HG03432 (cell line): ENCODE results near the gene HPN.

Experiments used
- ATAC-seq: cut with Tn5 transposase; IDR thresholded peaks from one replicate; pipeline ENCODE4 v1.9.1; 2021; ENCODE audit warnings: mild to moderate bottlenecking, moderate library complexity; ENCODE audit not compliant: unreplicated experiment

The HPN gene

DNA sequence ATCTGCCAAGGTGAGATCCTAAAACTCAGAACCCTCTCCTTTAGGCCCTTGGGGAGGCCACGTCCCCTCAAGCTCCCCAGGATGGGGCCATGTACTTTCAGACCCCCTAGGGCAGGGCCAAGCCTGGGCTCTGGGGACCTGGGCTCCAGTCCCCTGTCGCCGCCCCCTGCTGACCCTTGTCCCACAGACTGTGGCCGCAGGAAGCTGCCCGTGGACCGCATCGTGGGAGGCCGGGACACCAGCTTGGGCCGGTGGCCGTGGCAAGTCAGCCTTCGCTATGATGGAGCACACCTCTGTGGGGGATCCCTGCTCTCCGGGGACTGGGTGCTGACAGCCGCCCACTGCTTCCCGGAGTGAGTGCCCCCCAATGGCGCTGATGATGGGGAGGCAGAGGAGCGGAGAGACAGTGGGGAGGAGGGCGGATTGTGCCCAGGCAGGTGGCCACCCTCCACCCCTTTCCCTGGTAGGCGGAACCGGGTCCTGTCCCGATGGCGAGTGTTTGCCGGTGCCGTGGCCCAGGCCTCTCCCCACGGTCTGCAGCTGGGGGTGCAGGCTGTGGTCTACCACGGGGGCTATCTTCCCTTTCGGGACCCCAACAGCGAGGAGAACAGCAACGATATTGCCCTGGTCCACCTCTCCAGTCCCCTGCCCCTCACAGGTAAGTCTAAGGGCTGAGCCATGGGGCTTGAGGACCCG lies 18.8 kb downstream of the HPN start:
- no peak for ATAC-seq

DNA sequence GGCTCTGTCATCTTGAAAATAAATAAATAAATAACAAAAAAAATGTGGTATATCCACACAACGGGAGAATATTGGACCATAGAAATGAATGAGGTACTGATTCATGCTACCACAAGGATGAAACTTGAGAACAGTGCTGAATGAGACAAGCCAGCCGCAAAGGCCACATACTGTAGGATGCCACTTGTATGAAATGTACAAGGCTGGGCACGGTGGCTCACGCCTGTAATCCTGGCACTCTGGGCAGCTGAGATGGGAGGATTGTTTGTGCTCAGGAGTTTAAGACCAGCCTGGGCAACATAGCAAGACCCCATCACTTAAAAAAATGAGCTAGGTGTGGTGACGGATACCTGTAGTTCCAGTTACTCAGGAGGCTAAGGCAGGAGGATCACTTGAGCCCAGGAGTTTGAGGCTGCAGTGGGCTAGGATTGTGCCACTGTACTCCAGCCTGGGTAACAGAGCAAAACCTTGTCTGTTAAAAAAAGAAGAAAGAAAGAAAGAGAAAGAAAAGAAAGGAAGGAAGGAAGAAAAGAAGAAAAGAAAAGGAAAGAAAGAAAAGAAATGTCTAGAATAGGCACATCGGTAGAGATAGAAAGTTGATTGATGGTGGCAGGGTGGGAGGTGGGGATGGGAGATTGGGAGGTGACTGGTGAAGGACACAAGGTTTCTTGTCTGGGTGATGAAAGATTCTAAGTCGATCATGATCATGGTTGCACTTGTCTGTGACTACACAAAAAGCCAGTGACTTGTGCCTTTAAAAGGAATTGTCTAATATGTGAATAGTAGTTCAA lies 20.3 kb downstream of the HPN start:
- ATAC-seq = no peak

DNA sequence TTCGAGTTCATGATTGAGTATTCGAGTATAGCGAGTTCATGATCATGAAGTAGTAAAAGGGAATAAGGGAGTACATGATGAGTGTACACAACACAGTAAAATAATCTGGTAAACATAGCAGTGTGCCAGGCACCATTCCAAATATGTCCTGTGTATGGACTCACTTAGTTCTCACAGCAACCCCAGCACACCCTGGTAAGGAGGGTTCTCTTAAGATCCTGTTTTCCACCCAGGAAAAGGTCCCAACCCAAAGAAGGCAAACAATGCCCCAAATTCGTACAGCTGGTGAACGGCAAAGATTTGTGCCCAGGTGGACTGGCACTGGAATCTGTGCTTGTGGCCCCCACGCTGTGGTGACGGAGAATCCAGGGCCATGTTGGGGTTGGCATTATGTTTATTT lies 21.4 kb downstream of the HPN start:
- ATAC-seq = no peak

DNA sequence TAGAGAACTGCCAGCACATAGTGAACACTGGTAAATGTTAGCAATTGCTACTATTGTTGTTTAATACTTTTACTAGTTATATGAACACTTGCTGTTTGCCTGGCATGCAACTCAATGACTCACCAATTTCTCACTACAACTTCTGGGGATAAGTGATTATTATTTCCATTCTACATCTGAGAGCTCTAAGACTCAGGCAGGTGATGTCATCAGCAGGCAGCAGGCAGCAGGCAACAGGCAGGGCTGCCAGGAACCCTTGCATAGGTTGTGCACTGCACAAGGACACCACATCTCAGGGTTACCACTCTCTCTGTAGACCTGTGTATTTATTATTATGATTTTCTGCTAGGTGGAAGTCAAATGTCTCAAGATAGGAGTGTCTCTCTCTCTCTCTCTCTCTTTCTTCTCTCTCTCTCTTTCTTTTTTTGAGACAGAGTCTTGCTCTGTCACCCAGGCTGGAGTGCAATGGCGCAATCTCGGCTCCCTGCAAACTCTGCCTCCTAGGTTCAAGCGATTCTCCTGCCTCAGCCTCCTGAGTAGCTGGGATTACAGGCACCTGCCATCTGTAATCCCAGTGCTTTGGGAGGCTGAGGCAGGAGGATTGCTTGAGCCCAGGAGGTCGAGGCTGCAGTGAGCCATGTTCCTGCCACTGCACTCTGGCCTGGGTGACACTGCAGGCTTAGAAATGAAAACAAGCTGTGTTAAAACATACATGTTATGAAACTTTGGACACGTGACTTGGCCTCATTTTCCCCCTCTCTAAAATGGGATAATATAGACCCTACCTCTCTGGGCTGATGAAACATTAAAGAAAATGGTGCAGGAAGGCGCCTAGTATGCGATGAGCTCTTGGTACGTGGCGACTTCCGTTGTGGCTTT lies 22.7 kb downstream of the HPN start:
- no peak for ATAC-seq

DNA sequence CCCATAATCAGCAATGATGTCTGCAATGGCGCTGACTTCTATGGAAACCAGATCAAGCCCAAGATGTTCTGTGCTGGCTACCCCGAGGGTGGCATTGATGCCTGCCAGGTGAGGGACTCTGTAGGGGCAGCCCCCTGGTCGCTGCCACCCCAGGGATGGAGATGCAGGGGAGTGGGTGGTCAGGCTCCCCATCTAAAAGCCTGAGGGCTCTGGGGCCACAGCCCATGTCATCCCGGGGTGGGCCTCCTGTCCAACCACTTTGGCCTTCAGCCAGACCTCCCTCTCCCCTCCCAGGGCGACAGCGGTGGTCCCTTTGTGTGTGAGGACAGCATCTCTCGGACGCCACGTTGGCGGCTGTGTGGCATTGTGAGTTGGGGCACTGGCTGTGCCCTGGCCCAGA lies 24.1 kb downstream of the HPN start:
- ATAC-seq = no peak

DNA sequence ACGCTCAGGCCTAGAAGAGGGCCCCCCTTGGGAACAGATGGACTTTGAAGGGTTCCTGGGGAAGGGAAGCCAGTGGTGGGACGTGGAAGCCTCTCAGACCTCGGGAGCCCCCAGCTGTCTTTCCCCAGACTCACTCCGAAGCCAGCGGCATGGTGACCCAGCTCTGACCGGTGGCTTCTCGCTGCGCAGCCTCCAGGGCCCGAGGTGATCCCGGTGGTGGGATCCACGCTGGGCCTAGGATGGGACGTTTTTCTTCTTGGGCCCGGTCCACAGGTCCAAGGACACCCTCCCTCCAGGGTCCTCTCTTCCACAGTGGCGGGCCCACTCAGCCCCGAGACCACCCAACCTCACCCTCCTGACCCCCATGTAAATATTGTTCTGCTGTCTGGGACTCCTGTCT lies 24.6 kb downstream of the HPN start:
- ATAC-seq = no peak

DNA sequence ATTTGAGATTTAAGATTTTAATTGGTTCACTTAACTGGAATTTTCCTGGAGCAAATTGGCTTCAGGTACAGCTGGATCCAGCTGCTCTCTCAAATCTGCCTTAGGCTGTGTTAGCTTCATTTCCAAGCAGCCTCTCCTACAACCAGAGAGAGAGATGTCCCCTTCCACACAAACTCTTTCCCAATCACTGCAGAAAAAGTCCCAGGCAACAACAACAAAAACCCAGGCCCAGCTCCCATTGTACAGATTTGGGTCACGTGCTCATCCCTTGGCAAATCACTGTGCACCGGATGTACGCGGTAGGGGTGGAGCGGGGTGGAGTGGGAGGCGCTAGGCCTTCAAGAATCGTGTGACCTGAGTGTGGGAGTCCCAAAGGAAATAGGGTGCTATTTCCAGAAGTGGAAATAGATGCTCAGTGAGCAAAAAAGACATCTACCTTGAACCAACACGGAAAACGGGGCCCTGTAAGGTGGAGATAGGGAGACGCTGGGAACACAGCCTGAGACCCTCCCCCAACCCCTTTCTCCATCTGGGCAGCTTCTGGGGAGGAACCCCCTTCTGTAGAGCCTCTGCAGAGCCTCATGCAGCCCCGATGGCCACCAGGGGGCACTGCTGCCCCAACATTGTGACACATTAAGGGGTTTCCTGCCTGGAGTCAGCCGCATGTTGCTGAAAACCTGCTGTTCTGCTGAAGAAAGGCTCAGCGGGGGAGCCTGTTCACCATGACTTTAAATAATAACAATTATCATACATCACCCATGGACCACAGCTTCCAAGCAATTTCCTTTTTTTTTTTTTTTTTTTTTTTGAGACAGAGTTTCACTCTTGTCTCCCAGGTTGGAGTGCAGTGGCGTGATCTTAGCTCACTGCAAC lies 25.4 kb downstream of the HPN start:
- ATAC-seq = peak; percentile 67

DNA sequence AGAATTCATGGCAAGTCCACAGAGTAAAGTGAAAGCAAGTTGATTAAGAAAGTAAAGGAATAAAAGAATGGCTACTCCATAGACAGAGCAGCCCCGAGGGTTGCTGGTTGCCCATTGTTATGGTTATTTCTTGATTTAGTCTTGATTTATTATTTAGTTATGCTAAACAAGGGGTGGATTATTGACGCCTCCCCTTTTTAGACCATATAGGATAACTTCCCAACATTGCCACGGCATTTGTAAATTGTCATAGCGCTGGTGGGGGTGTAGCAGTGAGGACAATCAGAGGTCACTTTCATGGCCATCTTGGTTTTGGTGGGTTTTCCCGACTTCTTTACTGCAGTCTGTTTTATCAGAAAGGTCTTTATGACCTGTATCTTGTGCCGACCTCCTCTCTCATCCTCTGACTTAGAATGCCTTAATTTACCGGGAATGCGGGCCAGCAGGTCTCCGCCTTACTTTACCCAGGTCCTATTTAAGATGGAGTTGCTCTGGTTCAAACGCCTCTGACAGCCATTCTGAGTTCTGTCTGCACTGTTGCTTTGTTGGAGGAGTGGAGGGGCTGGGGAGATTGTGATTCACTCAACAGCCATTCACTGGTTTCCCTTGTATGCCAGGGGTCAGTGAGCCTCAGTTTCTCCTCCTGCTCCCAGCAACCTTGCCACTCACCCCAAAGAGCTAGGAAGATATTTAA lies 27.6 kb downstream of the HPN start:
- no peak for ATAC-seq

DNA sequence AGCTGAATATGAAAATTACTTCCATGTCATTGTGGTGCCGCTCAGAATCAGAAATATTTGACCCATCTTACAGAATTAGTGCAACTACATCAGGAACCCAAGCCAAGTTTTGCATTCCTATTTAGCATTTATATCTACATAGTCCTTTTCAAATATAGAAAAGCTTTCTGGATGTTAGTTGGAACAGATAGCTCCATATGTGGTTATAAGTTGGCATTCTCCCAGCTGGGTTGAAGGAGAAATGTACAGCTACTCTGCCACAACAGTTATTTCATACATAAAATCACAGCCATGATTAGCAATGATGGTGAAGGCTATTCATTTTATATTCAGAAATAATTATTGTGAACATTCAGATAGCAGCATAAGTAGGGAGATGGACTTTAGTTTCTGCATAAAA lies 28.2 kb downstream of the HPN start:
- no peak for ATAC-seq

DNA sequence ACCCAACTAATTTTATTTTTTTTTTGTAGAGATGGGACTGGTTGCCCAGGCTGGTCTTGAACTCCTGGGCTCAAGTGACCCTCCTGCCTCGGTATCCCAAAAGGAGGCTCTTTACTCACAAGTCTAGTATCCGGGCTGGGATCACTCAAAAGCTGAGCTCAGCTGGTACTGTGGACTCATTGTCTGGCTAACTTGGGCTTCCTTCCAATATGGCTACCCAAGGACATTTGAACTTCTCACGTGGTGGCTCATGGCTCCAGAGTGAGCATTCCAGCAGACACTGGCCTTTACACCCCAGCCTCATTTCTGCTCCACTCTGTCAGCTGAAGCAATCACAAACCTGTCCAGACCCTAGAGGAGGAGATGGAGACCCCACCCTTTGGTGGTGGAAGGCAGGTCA lies 28.9 kb downstream of the HPN start:
- no peak for ATAC-seq

DNA sequence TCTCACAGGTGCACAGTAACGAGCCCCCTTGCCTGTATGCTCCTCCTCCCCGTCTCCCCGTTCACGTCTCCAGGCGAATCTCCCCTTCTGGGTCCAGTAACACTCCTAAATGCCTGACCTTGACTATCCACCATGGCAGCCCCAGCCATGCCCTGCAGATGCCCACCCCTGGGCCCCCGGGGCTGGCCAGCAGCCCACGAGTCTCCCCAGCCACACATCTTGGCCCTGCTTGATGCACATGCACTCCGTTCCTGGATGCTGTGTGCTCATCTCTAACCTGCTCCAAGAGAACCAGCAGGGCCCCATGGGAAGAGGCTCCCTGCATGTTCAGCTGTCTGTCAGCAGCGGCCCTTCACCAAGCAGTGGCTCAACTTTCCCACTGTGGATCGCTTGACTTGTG lies 32.0 kb downstream of the HPN start:
- no peak for ATAC-seq

DNA sequence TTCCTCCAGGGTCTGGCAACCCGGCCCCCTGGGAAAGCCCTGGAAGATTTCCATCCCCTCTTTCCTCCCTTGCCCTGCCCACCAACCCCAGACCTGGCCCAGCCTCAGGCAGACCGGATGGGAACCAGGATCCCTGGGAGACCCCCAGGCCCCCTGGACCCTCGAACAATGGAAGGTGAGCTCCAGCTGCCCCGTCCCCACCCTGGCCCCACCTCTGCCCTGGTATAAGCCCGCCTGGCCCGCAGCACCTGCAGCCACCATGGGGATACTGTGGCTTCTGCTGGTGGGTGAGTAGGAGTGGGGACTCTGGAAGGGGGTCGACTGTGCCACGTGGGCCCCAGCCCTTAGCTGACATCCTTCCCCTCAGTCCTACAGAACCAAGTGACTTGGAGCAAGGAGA lies 32.4 kb downstream of the HPN start:
- no peak for ATAC-seq

DNA sequence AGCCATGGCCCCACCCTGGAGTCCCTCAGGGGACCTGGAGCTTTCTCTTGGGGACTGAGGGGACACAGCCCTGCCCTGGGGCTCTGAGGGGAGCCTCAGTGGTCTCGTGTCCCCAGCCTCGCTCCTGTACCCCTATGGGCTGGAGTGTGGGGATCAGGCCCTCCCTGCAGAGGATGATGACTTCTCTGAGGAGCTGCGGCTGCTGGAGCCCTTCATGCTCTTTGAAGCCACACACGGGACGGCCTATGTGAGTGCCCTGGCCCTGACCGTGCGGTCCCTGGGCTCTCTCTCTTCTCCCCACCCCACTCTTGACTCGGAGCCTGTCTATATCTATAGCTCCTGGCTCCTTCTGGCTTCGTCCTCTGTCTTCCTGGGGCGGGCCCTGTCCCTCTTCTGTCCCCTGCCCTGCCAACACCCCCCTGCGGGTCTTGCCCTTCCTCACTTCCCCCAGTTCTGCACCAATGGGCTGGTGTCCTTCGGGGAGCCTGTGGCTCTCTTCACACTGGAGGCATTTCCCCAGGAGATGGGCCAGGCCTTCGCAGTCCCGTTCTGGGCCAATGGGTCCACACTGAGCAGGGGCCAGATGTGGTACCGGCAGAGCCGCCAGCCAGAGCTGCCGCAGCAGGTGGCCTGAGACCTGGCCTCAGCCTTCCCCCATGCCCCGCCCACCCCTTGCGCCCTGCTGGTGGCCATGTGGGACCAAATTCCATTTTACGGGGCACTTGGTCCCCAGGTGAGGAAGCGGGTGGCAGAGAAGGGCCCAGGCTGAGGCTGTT lies 33.1 kb downstream of the HPN start:
- ATAC-seq = no peak

DNA sequence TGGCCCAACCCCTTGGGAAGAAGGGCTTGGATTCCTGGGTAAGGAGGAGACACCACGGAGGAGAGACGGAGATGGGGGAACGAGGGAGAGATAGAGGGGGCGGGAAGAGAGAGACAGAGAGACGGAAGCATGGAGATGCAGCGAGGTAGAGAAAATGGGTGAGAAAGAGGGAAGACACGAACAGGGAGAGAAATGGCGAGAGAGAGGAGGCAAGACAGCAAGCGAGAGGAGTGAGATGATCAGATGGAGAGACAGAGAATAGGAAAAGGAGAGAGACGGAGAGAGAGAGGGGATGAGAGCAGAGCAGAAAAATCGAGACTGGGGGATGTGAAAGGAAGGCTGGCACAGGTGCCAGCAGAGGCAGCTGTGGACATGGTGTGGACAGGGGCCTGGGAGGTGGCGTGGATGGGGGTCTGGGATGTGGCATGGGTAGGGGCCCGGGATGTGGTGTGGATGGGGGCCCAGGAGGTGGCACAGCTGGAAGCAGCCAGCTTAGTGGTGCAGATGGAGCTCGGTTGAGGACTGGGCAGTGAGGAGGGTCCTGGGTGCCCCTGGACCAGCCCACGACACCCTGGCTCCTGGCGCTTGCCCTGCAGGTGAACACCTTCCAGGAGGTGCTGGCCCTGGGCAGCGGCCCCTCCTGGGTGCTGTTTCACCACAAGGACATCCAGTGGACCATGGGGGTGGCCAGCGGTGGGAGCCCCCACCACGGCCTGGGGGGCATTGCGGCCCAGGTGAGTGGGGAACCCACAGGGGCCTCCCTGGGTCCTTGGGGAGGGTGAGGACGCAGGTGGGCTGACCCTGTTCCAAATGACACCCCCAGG lies 33.9 kb downstream of the HPN start:
- ATAC-seq = no peak

DNA sequence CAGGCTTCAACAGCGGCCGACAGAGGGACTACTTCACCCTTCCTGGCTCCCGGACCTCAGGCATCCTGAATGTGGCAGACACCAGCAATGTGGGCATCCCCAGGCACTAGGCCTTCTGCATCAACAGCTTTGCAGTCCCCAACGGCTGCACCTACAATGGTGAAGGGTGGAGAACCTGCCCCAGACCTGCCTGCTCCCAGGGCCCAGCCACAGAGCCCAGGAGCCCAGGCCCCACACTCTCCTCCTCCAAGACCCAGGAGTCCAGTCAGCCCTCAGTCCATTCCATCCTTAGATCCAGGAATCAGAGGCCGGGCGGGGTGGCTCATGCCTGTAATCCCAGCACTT lies 34.5 kb downstream of the HPN start:
- no peak for ATAC-seq

DNA sequence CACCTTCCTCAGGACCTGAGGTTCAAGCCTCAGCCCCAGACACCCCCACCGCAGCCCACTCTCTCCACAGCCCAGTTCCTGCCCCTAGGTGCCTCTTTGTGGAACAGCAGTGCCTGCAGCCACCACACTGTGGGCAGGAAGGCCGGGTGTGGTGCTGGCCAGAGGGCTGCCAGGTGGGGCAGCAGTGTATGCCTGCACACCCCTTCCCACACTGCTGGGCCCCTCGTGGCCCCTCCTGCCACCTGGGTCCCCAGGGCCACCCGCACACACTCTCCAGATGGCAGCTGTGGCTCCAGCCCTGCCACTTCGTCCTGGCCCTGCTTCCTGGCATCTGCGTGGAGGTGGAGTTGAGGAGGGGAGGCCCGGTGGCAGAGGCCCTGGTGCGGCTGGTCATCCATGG lies 35.1 kb downstream of the HPN start:
- no peak for ATAC-seq

DNA sequence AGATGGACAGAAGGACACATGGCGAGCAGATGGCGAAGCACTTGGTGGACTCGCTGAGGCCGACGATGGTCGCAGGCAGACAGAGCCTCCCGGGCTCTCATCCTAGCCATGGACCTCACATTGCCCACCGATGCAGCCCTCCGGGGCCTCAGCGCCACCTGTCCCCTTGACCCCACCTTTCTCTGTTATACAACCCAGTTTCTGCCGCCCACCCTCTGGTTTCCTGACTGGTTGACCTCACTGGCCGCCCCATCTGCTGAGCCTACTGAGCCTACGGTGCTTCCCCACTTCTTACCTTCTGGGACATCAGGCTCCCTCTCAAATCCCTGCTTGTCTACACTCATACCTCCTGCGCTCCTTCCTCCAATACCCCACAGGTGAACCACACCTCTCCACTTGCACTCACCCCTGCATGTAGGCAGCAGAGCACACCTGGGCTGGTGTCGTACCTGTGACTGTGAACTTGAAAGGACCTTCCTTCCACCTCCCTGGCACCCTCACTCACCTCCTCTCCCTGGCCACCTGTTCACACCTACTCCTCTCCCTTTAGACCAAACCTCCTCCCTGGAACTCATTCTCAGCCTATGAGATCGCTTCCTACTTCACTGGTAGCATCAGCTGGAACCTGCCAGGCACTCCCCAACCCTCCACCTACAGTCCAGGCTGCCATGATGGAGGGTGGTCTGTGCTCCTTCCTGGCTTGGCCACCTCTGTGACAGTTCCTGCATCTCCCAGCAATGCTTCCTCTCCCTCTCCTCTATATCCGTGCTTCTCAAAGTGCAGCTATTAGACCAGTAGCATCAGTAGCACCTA lies 36.1 kb downstream of the HPN start:
- no peak for ATAC-seq

DNA sequence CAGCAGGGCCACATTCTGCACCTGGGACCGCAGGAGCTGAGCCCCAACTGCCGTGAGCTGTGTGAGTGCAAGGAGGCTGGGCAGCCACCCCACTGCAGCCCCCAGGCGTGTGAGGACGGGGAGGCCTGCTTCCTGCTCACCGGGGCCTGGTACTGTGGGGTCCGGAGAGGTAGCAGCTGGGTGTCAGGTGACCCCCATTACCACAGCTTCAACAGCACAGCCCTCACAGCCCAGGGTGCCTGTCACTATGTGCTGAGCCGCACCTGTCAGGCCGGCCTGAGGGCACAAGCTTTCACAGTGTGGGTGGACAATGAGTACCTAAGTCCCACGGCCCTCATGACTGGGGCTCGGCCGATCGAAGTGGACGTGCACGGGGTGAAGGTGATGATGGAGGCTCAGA lies 38.3 kb downstream of the HPN start:
- no peak for ATAC-seq
